ENCODE results near the gene CDKN2AIPNL. TPM values are rescaled to one million over a fixed set of nuclear protein-coding genes. Genes with fewer than 3 reads are reported as not detected.

CDKN2AIPNL gene
- total RNA-seq, 1 donor from 2014 or later: 41.3 TPM

DNA sequence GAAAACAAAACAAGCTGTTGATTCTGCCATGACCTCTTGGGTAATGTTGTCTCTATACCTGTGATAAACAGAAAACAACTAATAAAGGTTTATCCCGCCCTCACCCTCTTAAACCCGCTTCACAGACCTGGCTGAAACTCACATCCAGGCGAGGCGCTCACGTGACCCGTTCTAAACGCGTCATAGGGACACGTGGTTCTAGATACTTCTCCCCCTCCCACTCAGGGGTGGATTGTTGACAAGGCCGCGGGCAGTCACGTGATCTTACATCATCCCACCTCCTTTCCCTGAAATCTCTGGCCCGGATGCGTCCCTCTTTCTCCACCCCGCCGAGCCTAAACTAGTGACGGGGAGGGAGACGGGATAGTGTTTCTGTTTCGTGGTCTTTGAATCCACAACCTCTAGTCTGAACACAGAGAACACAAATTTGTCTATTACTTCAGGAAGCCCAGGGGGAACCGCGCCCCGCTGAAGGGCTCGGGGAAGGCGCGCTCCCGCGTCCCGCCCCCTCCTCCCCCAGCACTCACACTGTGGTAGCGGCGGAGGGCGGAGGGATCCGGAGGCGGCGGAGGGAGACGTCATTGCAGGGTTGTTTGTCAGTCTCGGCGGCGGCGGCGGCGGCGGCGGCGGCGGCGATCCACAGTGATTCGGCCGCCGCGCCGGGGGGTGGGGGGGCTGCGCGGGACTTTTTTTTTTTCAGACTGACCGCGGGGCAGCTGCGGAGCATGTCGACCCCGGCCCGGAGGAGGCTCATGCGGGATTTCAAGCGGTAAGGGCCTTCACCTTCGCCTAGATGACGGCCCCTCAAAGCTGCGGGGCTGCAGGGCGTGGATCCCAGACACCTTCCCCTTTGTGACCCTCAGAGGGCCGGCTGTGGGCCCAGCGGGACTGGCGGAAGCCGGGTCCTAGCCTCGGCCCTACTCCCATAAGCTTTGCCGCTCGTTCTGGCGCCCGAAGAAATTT, 40.5 kb downstream of the CDKN2AIPNL start, which contains the start of gene UBE2B:
TSS of gene UBE2B (plus strand) at position 699 of the 963 bp plus-strand sequence. CDS start at position 726, 27 bp downstream.
- H3K36me3 Mint-ChIP-seq (ENCODE audit: unreplicated experiment): no peaks in the 10 kb centered on the region
- H3K4me3 Mint-ChIP-seq (ENCODE audit: unreplicated experiment): peak within 1 kb of the TSS; percentile 95
- peak within 1 kb of the TSS; percentile 99 for H3K27ac Mint-ChIP-seq (ENCODE audit: unreplicated experiment)
- peaks cover 13% of the 10 kb centered on the region for H3K27me3 Mint-ChIP-seq (ENCODE audit: unreplicated experiment)
- peak; percentile 98 for DNase-seq
- peaks cover 6% of the 10 kb centered on the region for H3K4me1 Mint-ChIP-seq (ENCODE audit: low read depth, unreplicated experiment)
- H3K9me3 Mint-ChIP-seq (ENCODE audit: unreplicated experiment): peaks cover 23% of the 10 kb centered on the region
- TF ChIP-seq, protein P1, sequence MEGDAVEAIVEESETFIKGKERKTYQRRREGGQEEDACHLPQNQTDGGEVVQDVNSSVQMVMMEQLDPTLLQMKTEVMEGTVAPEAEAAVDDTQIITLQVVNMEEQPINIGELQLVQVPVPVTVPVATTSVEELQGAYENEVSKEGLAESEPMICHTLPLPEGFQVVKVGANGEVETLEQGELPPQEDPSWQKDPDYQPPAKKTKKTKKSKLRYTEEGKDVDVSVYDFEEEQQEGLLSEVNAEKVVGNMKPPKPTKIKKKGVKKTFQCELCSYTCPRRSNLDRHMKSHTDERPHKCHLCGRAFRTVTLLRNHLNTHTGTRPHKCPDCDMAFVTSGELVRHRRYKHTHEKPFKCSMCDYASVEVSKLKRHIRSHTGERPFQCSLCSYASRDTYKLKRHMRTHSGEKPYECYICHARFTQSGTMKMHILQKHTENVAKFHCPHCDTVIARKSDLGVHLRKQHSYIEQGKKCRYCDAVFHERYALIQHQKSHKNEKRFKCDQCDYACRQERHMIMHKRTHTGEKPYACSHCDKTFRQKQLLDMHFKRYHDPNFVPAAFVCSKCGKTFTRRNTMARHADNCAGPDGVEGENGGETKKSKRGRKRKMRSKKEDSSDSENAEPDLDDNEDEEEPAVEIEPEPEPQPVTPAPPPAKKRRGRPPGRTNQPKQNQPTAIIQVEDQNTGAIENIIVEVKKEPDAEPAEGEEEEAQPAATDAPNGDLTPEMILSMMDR (IDR thresholded peaks at IDR 0.05; ENCODE audit: partially characterized antibody, unreplicated experiment): no peak

DNA sequence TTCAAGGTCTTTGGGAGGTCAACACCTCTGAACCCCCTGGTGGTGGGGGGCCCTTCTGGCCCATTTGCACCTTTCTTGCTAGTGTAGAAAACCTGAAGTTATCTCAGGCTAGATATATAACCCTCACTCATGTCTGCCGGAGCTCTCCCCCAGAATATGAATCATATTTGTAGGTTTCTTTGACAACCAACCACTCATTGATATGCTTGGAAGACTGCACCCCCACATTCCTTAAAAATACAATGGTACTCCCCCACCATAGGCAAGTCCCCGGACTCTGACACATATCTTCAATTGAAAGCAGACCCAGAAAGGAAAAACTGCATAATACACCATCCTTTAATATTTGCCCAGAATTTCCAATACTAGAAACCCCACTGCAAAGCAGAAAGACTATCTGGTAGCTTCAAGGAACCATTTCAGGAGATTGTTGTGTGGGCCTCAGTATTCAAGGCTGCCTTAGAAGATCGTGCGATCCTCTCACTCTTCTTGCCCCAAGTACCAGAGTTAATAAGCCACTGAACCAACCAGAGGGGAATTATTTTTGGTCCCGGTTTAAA, 41.3 kb downstream of the CDKN2AIPNL start:
- H3K27ac Mint-ChIP-seq (ENCODE audit: unreplicated experiment): peak overlapping the region; percentile 99
- no peaks in the 10 kb centered on the region for H3K36me3 Mint-ChIP-seq (ENCODE audit: unreplicated experiment)
- TF ChIP-seq, protein P1 (IDR thresholded peaks at IDR 0.05; ENCODE audit: partially characterized antibody, unreplicated experiment): no peak
- H3K9me3 Mint-ChIP-seq (ENCODE audit: unreplicated experiment): peaks cover 21% of the 10 kb centered on the region
- peaks cover 6% of the 10 kb centered on the region for H3K4me1 Mint-ChIP-seq (ENCODE audit: low read depth, unreplicated experiment)
- no peak for DNase-seq
- H3K4me3 Mint-ChIP-seq (ENCODE audit: unreplicated experiment): peak overlapping the region; percentile 95
- H3K27me3 Mint-ChIP-seq (ENCODE audit: unreplicated experiment): peaks cover 13% of the 10 kb centered on the region

GRCh38 chr5:134365604-134366003, 46.1 kb downstream of the CDKN2AIPNL start:
- peaks cover 4% of the 10 kb centered on the region for H3K4me1 Mint-ChIP-seq (ENCODE audit: low read depth, unreplicated experiment)
- TF ChIP-seq, protein P1 (IDR thresholded peaks at IDR 0.05; ENCODE audit: partially characterized antibody, unreplicated experiment): no peak
- H3K27ac Mint-ChIP-seq (ENCODE audit: unreplicated experiment): no peak overlapping the region
- no peaks in the 10 kb centered on the region for H3K36me3 Mint-ChIP-seq (ENCODE audit: unreplicated experiment)
- peak overlapping the region; percentile 7 for H3K4me3 Mint-ChIP-seq (ENCODE audit: unreplicated experiment)
- no peak for DNase-seq
- H3K27me3 Mint-ChIP-seq (ENCODE audit: unreplicated experiment): peaks cover 6% of the 10 kb centered on the region
- peaks cover 7% of the 10 kb centered on the region for H3K9me3 Mint-ChIP-seq (ENCODE audit: unreplicated experiment)

- no peak overlapping the region for H3K27ac Mint-ChIP-seq (ENCODE audit: unreplicated experiment)
- no peaks in the 10 kb centered on the region for H3K36me3 Mint-ChIP-seq (ENCODE audit: unreplicated experiment)
- H3K4me1 Mint-ChIP-seq (ENCODE audit: low read depth, unreplicated experiment): no peaks in the 10 kb centered on the region
- H3K4me3 Mint-ChIP-seq (ENCODE audit: unreplicated experiment): no peak overlapping the region
- H3K27me3 Mint-ChIP-seq (ENCODE audit: unreplicated experiment): no peaks in the 10 kb centered on the region
- TF ChIP-seq, protein P1 (IDR thresholded peaks at IDR 0.05; ENCODE audit: partially characterized antibody, unreplicated experiment): no peak
- DNase-seq: no peak
- H3K9me3 Mint-ChIP-seq (ENCODE audit: unreplicated experiment): no peaks in the 10 kb centered on the region
Measured at GRCh38 chr5:134355681-134356080, 56.0 kb downstream of the CDKN2AIPNL start.

Other genes with a start within 250 kb of the CDKN2AIPNL start
- 345 TPM for gene SKP1, start 234.9 kb downstream of the CDKN2AIPNL start, total RNA-seq (ENCODE audit: unreplicated experiment)
- 193 TPM for gene PPP2CA, start 185.8 kb downstream of the CDKN2AIPNL start, total RNA-seq (ENCODE audit: unreplicated experiment)
- 4.2 TPM for gene CDKL3, start 44.7 kb downstream of the CDKN2AIPNL start, total RNA-seq (ENCODE audit: unreplicated experiment)
- 67.3 TPM for gene UBE2B, start 40.3 kb downstream of the CDKN2AIPNL start, total RNA-seq (ENCODE audit: unreplicated experiment)
- 2.1 TPM for gene JADE2, start 113.8 kb upstream of the CDKN2AIPNL start, total RNA-seq (ENCODE audit: unreplicated experiment)
- gene SAR1B, start 220.9 kb upstream of the CDKN2AIPNL start, total RNA-seq (ENCODE audit: unreplicated experiment): 34.9 TPM
- gene SEC24A, start 236.9 kb upstream of the CDKN2AIPNL start, total RNA-seq (ENCODE audit: unreplicated experiment): 23.8 TPM